ENCODE results near the gene LRRC4C.

Gene LRRC4C

GRCh38 chr11:41235668-41236067, 223.8 kb downstream of the LRRC4C start:
- Histone ChIP-seq H3K27me3 (ENCODE audit: control insufficient read depth, insufficient read depth, low read length) (no peaks in the 10 kb centered on the region), H3K9me3 (ENCODE audit: control insufficient read depth, insufficient read depth, low read length) (no peaks in the 10 kb centered on the region), H3K36me3 (ENCODE audit: control insufficient read depth, insufficient read depth, low read length) (no peaks in the 10 kb centered on the region), H3K4me1 (ENCODE audit: control insufficient read depth, insufficient read depth, low read length) (no peaks in the 10 kb centered on the region), H3K27ac (ENCODE audit: low read length) (no peak overlapping the region), H3K4me3 (ENCODE audit: low read length) (no peak overlapping the region)
- no CpG with 5 or more reads among the region's 1 CpG for WGBS (ENCODE audit: insufficient coverage, insufficient read length)
- no peak for DNase-seq (ENCODE audit: low read depth, low spot score)

- Histone ChIP-seq H3K36me3 (ENCODE audit: control insufficient read depth, insufficient read depth, low read length) (no peaks in the 10 kb centered on the region), H3K27ac (ENCODE audit: low read length) (no peak overlapping the region), H3K27me3 (ENCODE audit: control insufficient read depth, insufficient read depth, low read length) (no peaks in the 10 kb centered on the region), H3K4me1 (ENCODE audit: control insufficient read depth, insufficient read depth, low read length) (no peaks in the 10 kb centered on the region), H3K4me3 (ENCODE audit: low read length) (no peak overlapping the region), H3K9me3 (ENCODE audit: control insufficient read depth, insufficient read depth, low read length) (no peaks in the 10 kb centered on the region)
- WGBS (ENCODE audit: insufficient coverage, insufficient read length) = no CpG with 5 or more reads among the region's 3 CpGs
- DNase-seq (ENCODE audit: low read depth, low spot score) = no peak
Measured at GRCh38 chr11:41225856-41226633, 233.4 kb downstream of the LRRC4C start.

- Histone ChIP-seq H3K27ac (ENCODE audit: low read length) (no peak overlapping the region), H3K9me3 (ENCODE audit: control insufficient read depth, insufficient read depth, low read length) (no peaks in the 10 kb centered on the region), H3K4me1 (ENCODE audit: control insufficient read depth, insufficient read depth, low read length) (no peaks in the 10 kb centered on the region), H3K36me3 (ENCODE audit: control insufficient read depth, insufficient read depth, low read length) (no peaks in the 10 kb centered on the region), H3K4me3 (ENCODE audit: low read length) (no peak overlapping the region), H3K27me3 (ENCODE audit: control insufficient read depth, insufficient read depth, low read length) (no peaks in the 10 kb centered on the region)
- DNase-seq (ENCODE audit: low read depth, low spot score) = no peak
- WGBS (ENCODE audit: insufficient coverage, insufficient read length) = no CpG with 5 or more reads among the region's 2 CpGs
Measured at GRCh38 chr11:41222236-41222635, 237.2 kb downstream of the LRRC4C start.

GRCh38 chr11:41206388-41206787, 253.1 kb downstream of the LRRC4C start:
- Histone ChIP-seq H3K4me1 (ENCODE audit: control insufficient read depth, insufficient read depth, low read length) (no peaks in the 10 kb centered on the region), H3K36me3 (ENCODE audit: control insufficient read depth, insufficient read depth, low read length) (no peaks in the 10 kb centered on the region), H3K27ac (ENCODE audit: low read length) (no peak overlapping the region), H3K27me3 (ENCODE audit: control insufficient read depth, insufficient read depth, low read length) (no peaks in the 10 kb centered on the region), H3K4me3 (ENCODE audit: low read length) (no peak overlapping the region), H3K9me3 (ENCODE audit: control insufficient read depth, insufficient read depth, low read length) (no peaks in the 10 kb centered on the region)
- no peak for DNase-seq (ENCODE audit: low read depth, low spot score)

- Histone ChIP-seq H3K4me1 (ENCODE audit: control insufficient read depth, insufficient read depth, low read length) (no peaks in the 10 kb centered on the region), H3K9me3 (ENCODE audit: control insufficient read depth, insufficient read depth, low read length) (no peaks in the 10 kb centered on the region), H3K4me3 (ENCODE audit: low read length) (no peak overlapping the region), H3K36me3 (ENCODE audit: control insufficient read depth, insufficient read depth, low read length) (no peaks in the 10 kb centered on the region), H3K27me3 (ENCODE audit: control insufficient read depth, insufficient read depth, low read length) (no peaks in the 10 kb centered on the region), H3K27ac (ENCODE audit: low read length) (no peak overlapping the region)
- peak; percentile 41 for DNase-seq (ENCODE audit: low read depth, low spot score)
- WGBS (ENCODE audit: insufficient coverage, insufficient read length) = no CpG with 5 or more reads among the region's 5 CpGs
Measured at GRCh38 chr11:41201156-41201555, 258.3 kb downstream of the LRRC4C start.

GRCh38 chr11:41190437-41191082, 268.9 kb downstream of the LRRC4C start:
- Histone ChIP-seq H3K36me3 (ENCODE audit: control insufficient read depth, insufficient read depth, low read length) (no peaks in the 10 kb centered on the region), H3K9me3 (ENCODE audit: control insufficient read depth, insufficient read depth, low read length) (no peaks in the 10 kb centered on the region), H3K4me1 (ENCODE audit: control insufficient read depth, insufficient read depth, low read length) (no peaks in the 10 kb centered on the region), H3K27ac (ENCODE audit: low read length) (no peak overlapping the region), H3K27me3 (ENCODE audit: control insufficient read depth, insufficient read depth, low read length) (no peaks in the 10 kb centered on the region), H3K4me3 (ENCODE audit: low read length) (no peak overlapping the region)
- no CpG with 5 or more reads among the region's 14 CpGs for WGBS (ENCODE audit: insufficient coverage, insufficient read length)
- no peak for DNase-seq (ENCODE audit: low read depth, low spot score)

- H3K9me3 ChIP-seq (ENCODE audit: control insufficient read depth, insufficient read depth, low read length) = no peaks in the 10 kb centered on the region
- H3K4me1 ChIP-seq (ENCODE audit: control insufficient read depth, insufficient read depth, low read length) = no peaks in the 10 kb centered on the region
- H3K27ac ChIP-seq (ENCODE audit: low read length) = no peak overlapping the region
- no peak overlapping the region for H3K4me3 ChIP-seq (ENCODE audit: low read length)
- no peaks in the 10 kb centered on the region for H3K27me3 ChIP-seq (ENCODE audit: control insufficient read depth, insufficient read depth, low read length)
- 100% methylated on average over 1 of the region's 4 CpGs for WGBS (ENCODE audit: insufficient coverage, insufficient read length)
- H3K36me3 ChIP-seq (ENCODE audit: control insufficient read depth, insufficient read depth, low read length) = no peaks in the 10 kb centered on the region
- DNase-seq (ENCODE audit: low read depth, low spot score) = no peak
Measured at GRCh38 chr11:41189701-41190436, 269.6 kb downstream of the LRRC4C start.

- Histone ChIP-seq H3K4me3 (ENCODE audit: low read length) (no peak overlapping the region), H3K27ac (ENCODE audit: low read length) (no peak overlapping the region), H3K27me3 (ENCODE audit: control insufficient read depth, insufficient read depth, low read length) (no peaks in the 10 kb centered on the region), H3K9me3 (ENCODE audit: control insufficient read depth, insufficient read depth, low read length) (no peaks in the 10 kb centered on the region), H3K36me3 (ENCODE audit: control insufficient read depth, insufficient read depth, low read length) (no peaks in the 10 kb centered on the region), H3K4me1 (ENCODE audit: control insufficient read depth, insufficient read depth, low read length) (no peaks in the 10 kb centered on the region)
- no CpG with 5 or more reads among the region's 4 CpGs for WGBS (ENCODE audit: insufficient coverage, insufficient read length)
- DNase-seq (ENCODE audit: low read depth, low spot score) = no peak
Measured at GRCh38 chr11:41177791-41178190, 281.7 kb downstream of the LRRC4C start.

GRCh38 chr11:41175304-41175972, 284.0 kb downstream of the LRRC4C start:
- peak; percentile 9 for DNase-seq (ENCODE audit: low read depth, low spot score)
- Histone ChIP-seq H3K4me3 (ENCODE audit: low read length) (no peak overlapping the region), H3K9me3 (ENCODE audit: control insufficient read depth, insufficient read depth, low read length) (no peaks in the 10 kb centered on the region), H3K4me1 (ENCODE audit: control insufficient read depth, insufficient read depth, low read length) (no peaks in the 10 kb centered on the region), H3K27ac (ENCODE audit: low read length) (no peak overlapping the region), H3K27me3 (ENCODE audit: control insufficient read depth, insufficient read depth, low read length) (no peaks in the 10 kb centered on the region), H3K36me3 (ENCODE audit: control insufficient read depth, insufficient read depth, low read length) (no peaks in the 10 kb centered on the region)
- WGBS (ENCODE audit: insufficient coverage, insufficient read length) = no CpG with 5 or more reads among the region's 1 CpG

GRCh38 chr11:41146326-41146725, 313.1 kb downstream of the LRRC4C start:
- WGBS (ENCODE audit: insufficient coverage, insufficient read length) = no CpG with 5 or more reads among the region's 2 CpGs
- H3K9me3 ChIP-seq (ENCODE audit: control insufficient read depth, insufficient read depth, low read length) = no peaks in the 10 kb centered on the region
- no peak overlapping the region for H3K27ac ChIP-seq (ENCODE audit: low read length)
- H3K4me1 ChIP-seq (ENCODE audit: control insufficient read depth, insufficient read depth, low read length) = no peaks in the 10 kb centered on the region
- no peaks in the 10 kb centered on the region for H3K36me3 ChIP-seq (ENCODE audit: control insufficient read depth, insufficient read depth, low read length)
- DNase-seq (ENCODE audit: low read depth, low spot score) = no peak
- H3K27me3 ChIP-seq (ENCODE audit: control insufficient read depth, insufficient read depth, low read length) = no peaks in the 10 kb centered on the region
- H3K4me3 ChIP-seq (ENCODE audit: low read length) = no peak overlapping the region

Measured in iPS DF 6.9 (cell line).